Stomach (tissue), 9 donors: ENCODE results near the gene ETNK1. TPM values are rescaled to one million over a fixed set of nuclear protein-coding genes. Genes with fewer than 3 reads are reported as not detected.

Experiments used
- DNase-seq, 2 donors: peaks; one replicate each; pipeline versions ENCODE4 v3.0.0 to v3.0.0-alpha.2; 2013 to 2019
- H3K27ac ChIP-seq, 5 donors: fragments of 200-600 bp in 4 of 5; sonication (generic) in 4 of 5; one replicate each; pipeline ENCODE4 v1.5.1; 2013 to 2019; ENCODE audit warnings: mild to moderate bottlenecking in 1 of 5, moderate library complexity in 1 of 5
- H3K27me3 ChIP-seq, 3 donors: fragments of 200-600 bp; sonication (generic); one replicate each; pipeline ENCODE4 v1.5.1; 2017 to 2019; ENCODE audit warnings: mixed run types in 1 of 3
- H3K36me3 ChIP-seq, 4 donors: fragments of 200-600 bp; sonication (generic); 1 replicate in 3 of 4; 2 replicates in 1 of 4; pipeline ENCODE4 v1.5.1; 2016 to 2019
- H3K4me1 ChIP-seq, 4 donors: fragments of 200-600 bp; sonication (generic); one replicate each; pipeline ENCODE4 v1.5.1; 2016 to 2019
- H3K4me3 ChIP-seq, 4 donors: fragments of 200-600 bp; sonication (generic) in 3 of 4; one replicate each; pipeline ENCODE4 v1.5.1; 2016 to 2019; ENCODE audit warnings: mild to moderate bottlenecking in 1 of 4
- H3K9me3 ChIP-seq, 4 donors: fragments of 200-600 bp; sonication (generic); one replicate each; pipeline ENCODE4 v1.5.1; 2016 to 2019
- POLR2A ChIP-seq, 4 donors: fragments of 450-650 bp; IDR thresholded peaks; one replicate each; pipeline ENCODE4 v1.6.1; 2016; ENCODE audit warnings: antibody characterized with exemption in 4 of 4, control low read depth in 2 of 4, mild to moderate bottlenecking in 1 of 4, moderate library complexity in 1 of 4
- WGBS, 5 donors: extraction: QIAGEN DNeasy Blood & Tissue Kit in 3 of 5; methylation state at CpG; one replicate each; pipeline versions ENCODE4 v1.1.5 to v1.1.7; 2013 to 2018; 5-methylcytosine and 5-hydroxymethylcytosine counted together
- intact Hi-C: fragments of 100-400 bp; cut with DNase I; formaldehyde crosslinking; loops from one replicate; pipeline ENCODE4 v1.15.1; 2023; ENCODE audit warnings: low total_unique reads
- polyA plus RNA-seq, 3 donors: library from polyadenylated mRNA; stranded (reverse); fragments of 200-250 nt; gene quantifications; one replicate each; pipeline ENCODE4 v1.2.3, GENCODE V29; 2013
- small RNA-seq, 4 donors: library from RNA; depleted of rRNA; stranded (forward); fragments of <200 nt; gene quantifications; one replicate each; pipeline ENCODE3, GENCODE V24; 2016
- total RNA-seq, 5 donors: library from RNA; depleted of rRNA; stranded (reverse); fragments of >200 nt; gene quantifications; one replicate each; pipeline versions ENCODE4 v1.1.0 to v1.2.3, GENCODE V29; 2014 to 2016
- donor health status: healthy with polysubstance abuse.
- donor health status: Bipolar disorder and iron deficiency.
- donor health status: healthy.

The ETNK1 gene
- total and polyA plus RNA-seq, 8 donors = 7.5 to 168 (median 40.4) TPM

GRCh38 chr12:22738945-22739344, 114.0 kb downstream of the ETNK1 start:
- H3K27ac ChIP-seq = no peak overlapping the region
- H3K9me3 ChIP-seq = no peaks in the 10 kb centered on the region
- H3K4me1 ChIP-seq = no peaks in the 10 kb centered on the region
- H3K4me3 ChIP-seq = no peak overlapping the region
- H3K27me3 ChIP-seq = no peaks in the 10 kb centered on the region
- intact Hi-C loops = no loop called here
- DNase-seq = no peak
- WGBS, 5 donors = 54 to 66% (median 60%) methylated on average over 1 of the region's 1 CpG
- no peak for TF ChIP-seq POLR2A (IDR thresholded peaks at IDR 0.05)
- no peaks in the 10 kb centered on the region for H3K36me3 ChIP-seq

Small RNA genes lying within 50 kb of the gene (small RNA-seq; reads per million reads assigned to genes)
- gene RPS27P22 = 0 reads per million in 4 donors

Other genes starting within 250 kb of the ETNK1 start
- 10 to 100 TPM; 17.4 to 79.1 (median 51.6) TPM for gene C2CD5, start 80.6 kb upstream of the ETNK1 start, total RNA-seq
- 10 to 100 TPM; 12.2 to 31.6 (median 13.4) TPM for gene C2CD5, start 80.6 kb upstream of the ETNK1 start, polyA plus RNA-seq